ENCODE measurements around the gene IRF4.

IRF4 gene

DNA sequence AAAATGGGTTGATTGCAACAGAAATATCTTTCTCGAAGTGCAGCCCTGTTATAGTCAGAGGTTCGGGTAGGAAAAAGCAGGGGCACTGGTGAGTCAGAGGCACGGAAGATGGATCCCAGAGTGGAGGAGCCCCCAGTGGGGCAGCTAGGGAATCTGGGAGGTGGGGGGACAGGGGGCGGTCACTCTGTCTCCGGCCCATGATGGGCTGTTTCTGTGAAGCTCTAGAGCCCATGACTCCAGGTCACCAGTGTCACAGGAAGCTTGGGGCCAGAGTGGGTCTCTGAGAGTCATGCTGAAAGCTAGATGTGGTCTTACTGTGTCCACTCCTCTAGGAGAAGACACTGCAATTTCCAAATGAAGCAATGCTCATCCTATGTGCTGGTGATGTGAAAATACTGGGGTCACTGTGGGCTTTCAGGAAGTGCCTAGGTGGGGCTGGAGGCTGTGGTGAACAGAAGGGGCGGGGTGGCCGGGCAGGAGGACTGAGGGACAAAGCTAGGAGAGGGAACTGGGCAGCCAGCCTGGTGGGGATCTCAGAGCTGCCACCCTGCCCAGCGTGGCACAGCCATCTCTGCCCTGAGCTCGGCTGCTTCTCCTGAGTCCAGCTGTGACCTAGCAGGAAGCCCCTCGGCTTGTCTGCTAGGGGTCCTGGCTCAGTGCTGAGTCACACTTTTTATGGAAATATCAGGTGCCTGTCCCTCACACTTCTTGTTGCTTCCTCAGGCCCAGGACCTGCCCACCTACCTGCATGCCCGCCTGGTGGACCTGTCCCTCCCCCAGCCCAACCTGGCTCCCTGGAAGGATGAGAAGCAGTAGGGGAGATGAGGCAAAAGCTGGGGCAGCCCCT lies 54.2 kb downstream of the IRF4 start:
- peak; percentile 7 for DNase-seq

DNA sequence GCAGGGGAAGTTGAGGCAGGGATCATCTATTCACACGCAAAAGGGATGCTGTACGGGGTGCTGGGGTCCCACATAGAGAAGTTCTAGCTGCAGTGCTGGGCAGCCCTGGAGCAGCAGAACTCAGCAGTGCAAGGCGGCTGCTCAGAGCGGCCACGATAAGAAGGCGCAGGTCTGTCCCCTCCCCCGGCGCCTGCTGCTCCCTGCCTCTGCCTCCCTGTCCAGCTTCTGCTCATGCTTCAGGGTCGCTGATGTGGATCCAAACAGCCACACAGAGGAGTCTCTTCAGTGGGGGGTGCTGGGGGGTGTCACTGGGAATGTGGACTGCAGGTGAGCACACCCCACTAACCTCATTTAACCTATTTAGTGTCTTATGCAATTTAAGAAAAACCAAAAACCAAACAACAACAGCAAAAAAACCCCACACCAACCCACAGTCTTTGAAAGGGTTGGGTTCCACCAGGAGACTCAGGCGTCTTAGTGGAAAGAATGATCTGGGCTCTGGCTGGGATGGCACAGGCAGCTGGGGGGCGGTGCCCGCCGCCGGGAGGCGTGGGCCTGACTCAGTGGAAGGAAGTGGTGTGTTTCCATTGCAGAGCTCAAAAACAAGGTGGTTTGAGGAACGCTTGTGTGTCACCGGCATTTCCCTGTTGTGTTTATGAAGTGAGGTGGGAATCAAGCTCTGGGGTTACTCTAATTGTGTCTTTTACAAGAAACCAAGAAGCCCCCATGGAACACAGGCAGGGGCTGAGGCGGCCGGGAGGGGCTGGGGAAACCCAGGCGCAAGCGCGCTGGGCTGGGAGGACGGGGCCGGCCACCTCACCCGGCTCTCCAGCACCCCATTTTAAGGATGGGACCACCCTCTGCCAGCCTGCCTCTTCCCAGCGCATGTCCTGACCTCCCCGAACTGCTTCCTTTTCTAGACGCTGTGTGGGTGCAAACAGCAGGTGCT lies 55.1 kb downstream of the IRF4 start:
- DNase-seq, result no peak

DNA sequence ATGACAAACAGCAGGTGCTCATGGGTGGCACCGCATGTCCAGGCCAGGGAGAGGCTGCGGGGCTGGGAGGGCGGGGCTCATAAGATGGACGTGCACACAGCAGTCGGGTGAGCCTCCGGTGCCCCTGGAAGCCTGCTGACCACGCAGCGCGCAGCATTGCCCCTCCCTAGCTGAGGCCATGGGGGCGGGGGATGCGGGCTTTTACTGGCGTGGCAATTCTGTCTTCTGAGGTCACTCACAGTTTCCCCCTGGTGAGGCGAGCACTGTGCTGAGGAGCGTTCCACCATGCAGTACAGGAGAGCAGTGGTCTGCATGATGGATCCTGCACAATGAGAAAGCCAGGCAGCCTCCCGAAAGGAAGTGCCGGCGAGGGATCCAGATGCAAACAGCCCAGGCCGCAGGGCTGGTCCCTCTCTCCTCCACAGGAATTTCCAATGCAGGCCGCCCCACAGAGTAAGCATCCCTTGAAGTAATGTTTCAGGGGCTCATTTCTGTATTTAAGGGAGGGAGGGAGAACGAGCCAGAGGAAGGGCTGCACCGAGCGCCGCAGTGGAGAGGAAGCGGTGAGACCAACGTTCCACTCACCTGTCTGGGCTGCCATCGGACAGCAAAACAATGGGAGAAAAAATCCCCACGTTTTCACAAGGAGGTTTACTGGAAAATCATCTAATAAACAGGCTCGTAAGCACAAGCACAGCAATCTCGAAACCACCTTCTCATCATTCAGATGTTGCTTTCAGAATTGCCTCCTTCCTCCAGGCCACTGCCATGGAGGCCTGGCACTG lies 56.0 kb downstream of the IRF4 start:
- DNase-seq, result no peak

DNA sequence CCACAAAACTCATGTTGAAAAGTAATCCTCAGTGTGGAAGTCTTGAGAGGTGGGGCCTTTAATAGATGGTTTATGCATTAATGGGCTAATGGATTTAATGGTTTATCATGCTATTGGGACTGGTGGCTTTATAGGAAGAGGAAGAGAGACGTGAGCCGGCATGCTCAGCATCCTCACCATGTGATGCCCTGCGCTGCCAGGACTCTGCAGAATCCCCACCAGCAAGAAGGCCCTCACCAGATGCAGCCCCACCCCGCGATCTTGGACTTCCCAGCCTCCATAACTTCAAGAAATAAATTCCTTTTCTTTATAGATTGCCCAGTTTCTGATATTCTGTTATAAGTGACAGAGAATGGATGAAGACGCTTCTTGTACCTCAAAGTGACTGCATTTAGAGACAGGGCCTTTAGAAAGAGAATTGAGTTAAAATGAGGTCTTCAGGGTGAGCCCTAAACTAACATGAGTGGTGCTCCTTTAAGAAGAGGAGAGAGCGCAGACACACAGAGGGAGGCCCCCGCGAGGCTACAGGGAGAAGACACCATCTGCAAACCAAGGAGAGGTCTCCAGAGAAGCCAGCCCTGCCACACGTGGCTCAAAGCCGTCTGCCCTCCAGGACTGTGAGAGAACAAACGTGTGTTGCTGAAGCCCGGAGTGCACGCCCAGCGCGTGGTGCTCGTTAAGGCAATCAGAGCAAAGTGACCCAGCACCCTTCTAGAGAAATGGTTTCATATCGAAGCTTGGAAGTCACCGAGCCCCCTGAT lies 56.9 kb downstream of the IRF4 start:
- DNase-seq, result no peak

DNA sequence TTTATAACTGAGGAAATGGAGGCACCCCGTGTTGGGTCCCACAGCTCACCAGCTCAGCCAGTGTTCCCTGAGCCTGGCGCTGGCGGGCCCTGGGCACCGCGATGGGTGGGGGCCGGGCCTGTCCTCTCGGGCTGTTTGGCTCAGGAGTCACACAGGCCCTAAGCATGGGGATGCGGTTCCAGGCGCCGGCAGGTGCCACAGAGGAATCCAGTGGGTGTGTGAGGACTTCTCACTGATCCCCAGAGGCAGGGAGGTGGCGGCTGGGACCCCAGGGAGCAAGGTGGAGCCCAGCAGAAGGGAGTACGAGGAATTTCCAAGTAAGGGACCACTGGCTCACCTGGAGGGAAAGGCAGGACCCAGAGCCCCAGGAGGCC lies 57.5 kb downstream of the IRF4 start:
- DNase-seq, result no peak

DNA sequence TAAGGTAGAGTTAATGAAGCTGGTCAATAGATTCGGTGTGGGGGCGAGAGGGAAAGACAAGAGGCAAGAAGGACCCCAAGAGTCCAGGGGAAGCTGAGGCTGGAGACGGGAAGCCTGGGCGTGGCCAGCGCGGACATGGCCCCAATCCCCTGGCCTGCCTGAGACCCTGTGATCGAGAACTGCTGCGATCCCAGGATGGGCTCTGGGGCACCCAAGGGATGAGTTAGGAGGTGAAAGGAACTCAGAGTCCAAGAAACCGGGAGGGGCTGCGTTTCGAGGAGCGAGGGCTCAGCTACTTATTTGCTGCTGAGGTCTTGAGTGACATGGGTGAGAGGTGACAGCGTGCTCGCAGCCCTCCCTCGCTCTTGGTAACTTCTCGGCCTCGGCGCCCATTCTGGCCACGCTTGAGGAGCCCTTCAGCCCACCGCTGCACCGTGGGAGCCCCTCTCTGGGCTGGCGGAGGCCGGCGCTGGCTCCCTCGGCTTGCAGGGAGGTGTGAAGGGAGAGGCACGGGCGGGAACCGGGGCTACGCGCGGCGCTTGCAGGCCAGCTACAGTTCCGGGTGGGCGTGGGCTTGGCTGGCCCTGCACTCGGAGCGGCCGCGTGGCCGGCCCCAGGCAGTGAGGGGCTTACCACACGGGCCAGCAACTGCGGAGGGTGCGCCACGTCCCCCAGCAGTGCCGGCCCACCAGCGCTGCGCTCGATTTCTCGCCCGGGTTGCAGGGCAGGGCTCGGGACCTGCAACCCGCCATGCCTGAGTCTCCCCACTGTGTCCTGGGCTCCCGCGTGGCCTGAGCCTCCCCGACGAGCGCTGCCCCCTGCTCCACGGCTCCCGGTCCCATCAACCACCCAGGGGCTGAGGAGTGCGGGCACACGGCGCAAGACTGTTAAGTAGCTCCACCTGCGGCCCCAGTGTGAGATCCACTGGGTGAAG lies 58.2 kb downstream of the IRF4 start:
- DNase-seq, result no peak

DNA sequence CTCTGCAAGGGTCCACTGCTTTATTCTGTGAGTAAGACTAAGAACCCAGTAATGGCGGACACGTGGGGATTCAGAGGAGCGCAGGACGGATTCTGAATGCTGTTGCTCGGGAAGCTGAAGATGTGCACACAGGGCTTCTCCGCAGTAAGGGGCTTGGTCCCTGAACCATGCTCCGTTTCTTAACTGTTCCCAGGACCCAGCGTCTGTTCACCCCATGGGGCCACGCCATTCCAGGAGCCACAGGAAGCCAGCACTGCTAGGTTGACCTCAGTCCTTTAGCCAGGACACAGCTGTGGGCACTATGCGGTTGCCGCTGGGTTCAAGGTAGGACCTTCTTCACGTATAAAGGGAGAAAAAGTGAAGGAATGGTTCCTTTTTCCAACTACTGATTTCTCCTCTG lies 59.8 kb downstream of the IRF4 start:
- DNase-seq, result no peak

DNA sequence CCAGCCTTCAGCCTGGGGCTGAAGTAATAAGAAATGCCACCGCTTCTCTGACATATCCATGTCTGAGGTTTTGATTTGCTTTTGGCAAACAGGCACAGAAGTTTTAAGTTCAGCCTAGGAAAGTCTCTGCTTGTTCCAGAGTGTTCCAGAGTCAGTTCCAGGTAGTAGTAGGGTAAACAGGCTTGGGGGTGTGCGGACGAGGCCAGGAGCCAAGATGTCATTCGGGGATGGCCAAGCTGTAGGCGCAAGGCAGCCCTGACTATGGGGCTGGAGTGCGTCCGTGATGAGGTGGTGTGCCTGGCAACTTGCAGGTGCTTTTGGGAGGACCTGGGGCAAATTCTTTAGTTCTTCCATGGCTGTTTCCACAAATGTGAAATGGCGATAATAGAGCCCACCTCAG lies 60.3 kb downstream of the IRF4 start:
- DNase-seq, result no peak

DNA sequence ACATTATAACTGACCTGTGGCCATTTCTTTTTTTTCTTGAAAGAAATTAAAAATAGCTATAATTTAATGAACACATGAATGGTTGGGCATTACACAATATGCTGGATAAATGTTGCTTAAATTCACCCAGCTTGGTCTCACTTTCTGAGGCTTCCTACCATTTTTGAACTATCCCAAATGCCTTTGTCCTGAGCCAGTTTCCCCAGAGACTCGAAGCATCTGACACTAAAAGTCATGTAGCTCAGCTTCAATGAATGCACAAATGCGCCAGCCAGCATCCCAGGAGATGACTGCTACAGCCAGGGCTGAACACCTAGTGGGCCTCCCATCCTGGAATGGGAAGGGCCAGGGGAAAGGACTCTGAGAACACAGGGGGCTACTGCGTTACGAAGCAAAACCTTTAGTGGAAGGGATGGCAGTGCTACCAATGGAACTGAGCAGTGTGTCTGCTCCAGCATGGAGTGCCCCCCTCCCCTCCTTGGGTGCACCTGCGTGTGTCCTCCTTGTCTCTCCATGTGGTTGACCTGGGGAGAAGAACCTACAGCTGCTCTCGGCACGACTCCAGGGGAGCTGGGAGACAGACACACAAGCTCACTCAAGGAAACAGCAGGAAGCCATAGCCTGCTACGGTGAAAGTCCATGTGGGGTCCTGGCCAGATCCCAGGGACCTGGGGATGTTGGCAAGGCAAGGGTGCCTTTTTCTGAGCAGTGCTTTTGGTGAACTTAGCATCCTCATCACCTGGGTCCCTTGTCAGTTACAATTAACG lies 60.9 kb downstream of the IRF4 start:
- no peak for DNase-seq

DNA sequence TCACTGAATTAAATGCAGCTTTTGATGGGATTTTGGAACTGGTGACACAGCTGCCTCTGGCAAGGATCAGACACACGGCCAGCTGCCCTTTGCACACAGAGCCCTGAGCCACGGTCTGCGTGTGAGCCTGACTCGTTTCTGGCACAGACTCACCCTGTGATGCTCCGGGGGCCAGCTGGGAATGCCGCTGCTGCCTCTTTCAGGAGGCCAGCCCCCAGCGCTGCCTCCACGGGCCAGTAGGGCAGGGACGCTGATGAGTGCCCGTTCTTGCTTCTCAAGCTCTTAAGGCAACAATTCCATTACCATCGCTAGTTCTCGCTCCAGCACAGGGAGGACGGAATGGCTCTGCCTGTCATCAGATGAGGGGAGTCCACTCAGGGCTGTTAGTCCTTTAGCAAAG lies 61.6 kb downstream of the IRF4 start:
- DNase-seq, result no peak

DNA sequence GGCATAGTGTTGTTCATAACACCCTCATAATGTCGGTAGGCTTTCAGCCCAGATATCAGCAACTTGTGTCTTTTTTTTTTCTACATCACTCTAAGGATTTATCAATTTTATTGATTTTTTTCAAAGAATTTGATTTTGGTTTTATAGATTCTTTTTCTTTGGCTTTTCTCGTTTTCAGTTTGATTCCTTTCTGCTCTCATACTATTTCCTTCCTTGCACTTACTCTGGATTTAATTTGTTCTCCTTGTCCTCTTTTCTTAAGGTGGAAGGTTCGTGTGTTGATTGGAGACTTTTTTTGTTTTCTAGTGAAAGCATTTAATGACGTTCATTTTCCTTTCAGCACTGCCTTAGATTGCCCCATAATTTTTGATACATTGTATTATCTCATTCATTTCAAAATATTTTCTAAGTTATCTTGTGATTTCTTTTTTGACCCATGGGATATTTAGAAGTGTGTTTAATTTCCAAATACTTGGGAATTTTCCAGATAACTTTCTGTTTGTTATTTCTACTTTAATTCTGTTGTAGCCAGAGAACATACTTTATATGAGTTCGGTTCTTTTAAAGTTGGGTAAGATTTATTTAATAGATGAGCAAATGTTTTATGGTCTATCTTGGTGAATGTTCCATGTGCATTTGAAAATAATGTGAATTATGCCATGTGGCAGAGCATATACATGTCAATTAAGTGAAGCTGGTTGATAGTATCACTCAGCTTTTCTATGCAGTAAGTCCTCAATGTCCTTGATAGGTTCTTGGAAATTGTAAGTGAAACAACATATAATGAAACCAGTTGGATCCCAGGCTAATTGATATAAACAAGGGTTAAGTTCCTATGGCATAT lies 62.8 kb downstream of the IRF4 start:
- DNase-seq, result no peak

DNA sequence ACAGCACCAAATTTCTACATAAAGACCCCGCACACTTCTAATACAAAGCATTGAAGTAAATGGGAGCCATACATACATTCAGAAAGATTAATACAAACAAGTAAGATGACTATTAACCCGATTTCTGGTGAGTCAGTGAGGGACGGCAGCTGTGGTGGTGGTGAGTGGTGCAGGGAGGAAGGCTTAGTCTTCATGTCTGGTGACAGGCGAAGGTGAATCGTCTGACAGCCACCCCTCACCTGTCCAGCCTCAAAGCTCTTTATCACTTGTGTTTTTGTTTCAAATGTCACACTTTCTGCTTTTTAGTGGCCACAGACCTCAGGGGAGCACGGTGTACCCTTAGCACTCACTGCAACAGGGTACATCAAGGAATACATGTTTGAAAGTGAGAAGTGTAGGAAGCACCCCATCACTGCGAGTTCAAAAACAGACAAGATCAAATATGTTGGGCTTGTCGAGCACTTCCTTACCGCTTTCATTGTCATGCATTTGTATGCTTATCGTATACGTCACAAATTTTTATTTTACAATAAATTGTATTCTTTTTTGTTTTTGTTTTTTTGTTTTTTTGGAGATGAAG lies 63.5 kb downstream of the IRF4 start:
- no peak for DNase-seq

DNA sequence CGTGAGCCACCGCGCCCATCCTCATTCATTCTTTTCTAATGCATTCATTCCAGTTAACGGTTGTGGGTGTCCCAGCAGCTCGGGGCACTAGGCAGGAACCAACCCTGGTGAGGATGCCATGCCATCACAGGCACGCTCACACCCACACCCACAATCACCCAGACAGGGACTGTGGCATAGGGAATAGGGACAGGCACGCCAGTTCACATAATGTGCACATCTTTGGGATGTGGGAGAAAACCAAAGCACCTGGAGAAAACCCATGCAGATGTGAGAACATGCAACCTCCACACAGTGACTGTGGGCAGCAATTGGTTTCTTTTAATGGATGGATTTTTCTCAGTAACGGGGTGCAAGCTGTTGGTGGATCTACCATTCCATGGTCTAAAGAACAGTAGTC lies 64.3 kb downstream of the IRF4 start:
- no peak for DNase-seq

DNA sequence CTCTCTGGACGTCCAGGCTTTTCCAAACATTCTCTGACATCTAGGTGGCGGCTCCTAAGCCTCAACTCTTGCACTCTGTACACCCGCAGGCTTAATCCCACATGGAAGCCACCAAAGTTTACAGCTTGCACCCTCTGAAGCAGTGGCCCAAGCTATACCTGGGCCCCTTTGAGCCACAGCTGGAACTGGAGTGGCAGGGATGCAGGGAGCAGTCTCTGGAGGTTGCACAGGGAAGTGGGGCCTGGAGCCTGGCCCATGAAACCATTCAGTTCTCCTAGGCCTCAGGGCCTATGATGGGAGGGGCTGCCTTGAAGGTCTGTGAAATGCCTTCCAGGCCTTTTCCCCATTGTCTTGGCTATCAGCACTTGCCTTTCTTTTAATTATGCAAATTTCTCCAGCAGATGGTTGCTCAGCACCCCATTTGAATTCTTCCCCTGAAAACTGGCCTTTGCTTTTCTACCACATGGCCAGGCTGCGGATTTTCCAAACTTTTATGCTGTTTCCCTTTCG lies 64.9 kb downstream of the IRF4 start:
- DNase-seq, result no peak

DNA sequence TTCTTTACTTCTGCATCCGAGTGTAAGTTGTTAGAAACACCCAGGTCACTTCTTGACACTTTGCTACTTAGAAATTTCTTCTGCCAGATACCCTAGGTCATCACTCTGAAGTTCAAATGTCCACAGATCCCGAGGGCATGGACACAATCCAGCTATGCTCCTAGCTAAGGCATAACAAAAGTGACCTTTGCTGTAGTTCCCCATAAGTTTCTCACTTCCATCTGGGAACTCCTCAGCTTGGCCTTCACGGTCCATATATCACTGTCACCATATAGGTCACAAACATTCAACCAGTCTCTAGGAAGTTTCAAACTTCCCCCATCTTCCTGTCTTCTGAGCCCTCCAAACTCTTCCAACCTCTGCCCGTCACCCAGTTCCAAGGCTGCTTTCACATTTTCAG lies 65.3 kb downstream of the IRF4 start:
- DNase-seq, result no peak

Measured in MV-4-11 (cell line).